ENCODE data around the gene CERS3.

GRCh38 chr15:100526027-100526481, 2.7 kb downstream of the CERS3 start:
- TF ChIP-seq EZH2phosphoT487 (IDR thresholded peaks at IDR 0.05; ENCODE audit: insufficient read depth, low read depth) (no peak), EZH2 (IDR thresholded peaks at IDR 0.05; ENCODE audit: insufficient read depth, poor library complexity, severe bottlenecking) (no peak)
